GM19395 (cell line): ENCODE data around the gene LMCD1.
A peak's percentile ranks its signal among the peaks of the same experiment; 100 is the strongest.

ENCODE experiments used
- ATAC-seq: cut with Tn5 transposase; IDR thresholded peaks from one replicate; pipeline ENCODE4 v1.9.1; 2021; ENCODE audit warnings: mild to moderate bottlenecking, moderate library complexity; ENCODE audit not compliant: unreplicated experiment

LMCD1 gene, protein sequence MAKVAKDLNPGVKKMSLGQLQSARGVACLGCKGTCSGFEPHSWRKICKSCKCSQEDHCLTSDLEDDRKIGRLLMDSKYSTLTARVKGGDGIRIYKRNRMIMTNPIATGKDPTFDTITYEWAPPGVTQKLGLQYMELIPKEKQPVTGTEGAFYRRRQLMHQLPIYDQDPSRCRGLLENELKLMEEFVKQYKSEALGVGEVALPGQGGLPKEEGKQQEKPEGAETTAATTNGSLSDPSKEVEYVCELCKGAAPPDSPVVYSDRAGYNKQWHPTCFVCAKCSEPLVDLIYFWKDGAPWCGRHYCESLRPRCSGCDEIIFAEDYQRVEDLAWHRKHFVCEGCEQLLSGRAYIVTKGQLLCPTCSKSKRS

DNA sequence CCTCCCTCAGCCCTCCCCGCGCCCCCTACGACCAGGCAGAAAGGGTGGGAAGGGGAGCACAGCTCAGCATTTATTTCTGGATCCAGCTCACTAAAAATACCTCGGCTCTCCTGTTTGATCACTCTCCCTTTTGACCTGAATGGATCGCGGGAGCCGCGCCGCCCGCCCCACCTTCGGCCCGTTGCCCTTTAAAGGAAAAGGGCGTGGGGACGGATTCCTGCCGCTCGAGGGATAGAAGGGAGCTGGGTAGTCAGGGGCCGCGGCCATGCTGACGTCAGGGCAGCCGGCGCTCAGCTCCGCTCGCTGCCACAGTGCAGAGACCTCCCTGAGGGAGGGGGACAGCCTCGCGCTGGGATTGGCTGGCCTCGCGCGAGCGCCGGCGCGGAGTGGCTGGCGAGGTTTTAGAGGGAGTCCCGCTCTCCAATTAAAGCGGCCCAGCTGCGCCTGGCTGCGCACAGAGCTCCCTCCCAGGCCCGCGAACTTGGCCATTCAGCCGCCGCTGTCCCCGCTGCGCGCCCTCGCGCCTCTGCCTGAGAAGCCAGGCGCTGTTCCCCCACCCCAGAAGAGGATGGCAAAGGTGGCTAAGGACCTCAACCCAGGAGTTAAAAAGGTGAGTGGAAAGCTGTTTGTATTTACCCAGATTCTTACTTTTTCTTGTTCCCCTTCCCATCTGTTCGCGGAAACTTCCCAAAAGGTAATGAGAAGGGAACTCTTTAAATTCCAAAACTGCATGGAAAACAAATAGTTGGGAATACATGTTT, at the start of gene LMCD1:
Gene LMCD1 (plus strand): TSS at position 453 of the 761 bp plus-strand sequence. CDS start 116 bp downstream, at position 569.
- peak; percentile 94 for ATAC-seq

DNA sequence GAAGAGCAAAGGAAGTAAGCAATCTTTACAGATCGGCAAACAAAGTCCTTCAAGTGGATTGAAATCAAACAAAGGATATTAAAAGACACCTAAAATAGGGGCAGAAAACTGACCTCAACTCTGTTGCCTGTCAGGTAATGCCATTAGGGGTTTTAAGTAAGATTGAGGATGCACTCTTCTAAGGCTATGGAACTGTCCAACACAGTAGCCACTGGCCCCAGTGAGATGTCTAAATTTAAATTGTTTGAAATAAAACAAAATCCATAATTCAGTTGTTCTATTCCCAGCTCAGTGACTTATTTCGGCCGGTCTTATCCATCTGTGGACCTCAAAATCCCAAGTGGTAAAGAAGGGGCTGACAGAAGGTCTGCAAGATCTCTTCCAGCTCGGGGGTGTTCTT, 49.5 kb upstream of the LMCD1 start:
- no peak for ATAC-seq

DNA sequence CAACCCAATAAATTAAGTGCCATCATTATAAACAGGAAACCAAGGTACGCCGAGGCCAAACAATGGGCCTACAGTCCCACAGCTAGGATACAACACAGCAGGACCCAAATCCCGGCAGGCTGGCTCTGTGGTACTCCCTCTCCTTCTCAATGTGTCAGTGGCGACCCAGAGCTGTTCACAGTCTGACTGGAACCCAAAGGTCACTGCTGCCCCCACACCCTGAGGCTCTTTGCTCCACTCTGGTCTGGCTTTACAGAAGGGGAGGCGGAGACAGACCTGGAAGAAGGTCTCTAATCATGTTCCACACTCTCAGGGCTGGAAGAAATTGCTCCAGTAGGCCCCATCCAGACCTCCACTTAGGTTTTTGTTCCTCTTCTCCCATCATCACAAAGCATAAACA, 48.5 kb upstream of the LMCD1 start:
- no peak for ATAC-seq

DNA sequence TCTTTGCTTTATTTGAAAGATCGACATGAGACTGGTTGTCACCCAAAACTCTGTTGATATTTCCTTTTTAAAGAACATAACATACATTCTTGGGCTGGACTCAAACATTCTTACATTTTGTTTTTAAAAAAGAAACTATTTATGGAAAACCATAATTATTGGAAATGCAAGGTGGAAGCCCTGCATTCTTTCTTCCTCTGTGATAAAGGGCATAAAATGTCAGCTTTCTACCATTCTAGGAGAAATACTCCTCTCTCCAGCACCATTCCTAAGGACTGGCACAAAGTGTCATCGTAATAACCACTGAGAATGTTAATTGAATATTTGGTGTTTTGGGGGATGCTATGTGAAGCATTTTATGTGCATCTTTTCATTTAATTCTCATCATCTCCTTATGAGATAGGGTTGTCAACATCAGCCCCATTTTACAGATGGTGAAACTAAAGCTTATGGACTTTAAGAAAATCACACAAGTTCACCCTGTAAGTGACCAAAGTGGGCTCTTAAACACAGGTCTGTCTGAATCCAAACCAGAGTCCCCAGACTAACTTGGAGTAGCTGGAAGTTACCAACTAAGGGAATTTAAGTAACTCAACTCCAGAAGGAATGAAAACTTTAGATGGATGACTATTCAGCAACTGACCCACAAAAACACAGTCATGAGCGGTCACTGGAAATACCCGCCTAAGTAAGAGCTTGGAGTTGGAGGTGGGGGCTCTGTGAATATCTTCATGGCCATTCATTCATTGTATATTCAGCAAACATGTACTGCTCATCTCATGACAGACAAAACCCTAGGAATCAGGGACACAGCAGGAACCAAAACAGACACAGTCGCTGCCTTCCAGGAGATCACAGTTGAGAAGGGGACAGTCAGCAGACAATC, 45.9 kb upstream of the LMCD1 start:
- no peak for ATAC-seq

DNA sequence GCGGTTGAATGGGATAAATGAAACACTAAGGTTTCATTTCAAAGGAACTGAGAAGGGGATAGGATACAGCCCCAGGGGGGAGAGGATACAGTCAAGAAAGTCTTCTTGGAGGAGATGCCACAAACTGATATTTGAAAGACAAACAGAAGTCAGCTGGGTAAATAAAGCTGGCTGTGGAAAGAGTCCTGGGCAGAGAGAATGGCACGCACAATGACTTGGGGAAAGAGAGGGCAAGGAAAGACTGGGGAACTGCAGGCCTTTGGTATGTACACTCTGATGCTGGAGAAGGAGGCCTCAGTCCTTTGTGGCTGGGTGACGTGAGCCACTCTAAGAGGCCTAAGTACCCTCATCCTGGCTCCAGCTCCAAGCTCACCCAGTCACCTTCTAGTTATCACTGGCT, 45.2 kb upstream of the LMCD1 start:
- no peak for ATAC-seq

DNA sequence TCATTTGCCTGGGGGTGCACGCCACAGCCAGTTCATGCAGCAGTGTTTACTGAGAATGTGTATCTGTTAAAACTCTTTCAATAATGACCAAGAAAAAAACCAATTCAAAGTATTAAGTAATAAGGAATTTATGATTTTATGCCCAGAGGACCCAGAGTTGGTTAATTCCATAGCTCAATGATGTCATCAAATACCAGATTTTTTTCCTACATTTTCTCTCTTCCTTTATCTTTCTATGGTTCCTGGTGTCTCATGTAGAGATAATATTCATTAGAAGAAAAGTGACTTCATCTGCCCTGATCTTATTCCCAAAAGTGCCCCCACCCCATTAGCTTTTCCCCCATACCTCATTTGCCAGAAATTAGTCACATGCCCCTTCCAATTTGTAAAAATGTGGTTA, 44.6 kb upstream of the LMCD1 start:
- ATAC-seq, result no peak

DNA sequence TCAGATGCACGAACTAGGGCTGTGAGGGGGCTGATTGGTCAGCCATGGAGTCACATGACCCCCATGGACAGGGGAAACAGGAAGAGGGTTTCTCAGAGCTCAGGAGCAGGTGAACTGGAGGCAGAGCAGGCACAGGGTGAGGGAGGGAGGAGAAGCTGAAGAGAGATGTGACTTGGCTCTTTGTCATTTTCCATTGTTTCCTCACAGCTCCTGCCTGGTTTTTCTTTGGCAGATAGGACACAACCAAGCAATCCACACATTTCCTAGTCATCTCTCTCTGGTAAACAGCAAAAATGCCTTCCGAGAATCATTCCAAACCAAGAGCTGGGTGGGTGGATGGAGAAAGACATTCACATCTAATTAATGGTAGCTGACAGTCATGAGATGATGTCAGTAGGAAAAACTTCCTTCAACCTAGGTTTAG, 43.4 kb upstream of the LMCD1 start:
- no peak for ATAC-seq

DNA sequence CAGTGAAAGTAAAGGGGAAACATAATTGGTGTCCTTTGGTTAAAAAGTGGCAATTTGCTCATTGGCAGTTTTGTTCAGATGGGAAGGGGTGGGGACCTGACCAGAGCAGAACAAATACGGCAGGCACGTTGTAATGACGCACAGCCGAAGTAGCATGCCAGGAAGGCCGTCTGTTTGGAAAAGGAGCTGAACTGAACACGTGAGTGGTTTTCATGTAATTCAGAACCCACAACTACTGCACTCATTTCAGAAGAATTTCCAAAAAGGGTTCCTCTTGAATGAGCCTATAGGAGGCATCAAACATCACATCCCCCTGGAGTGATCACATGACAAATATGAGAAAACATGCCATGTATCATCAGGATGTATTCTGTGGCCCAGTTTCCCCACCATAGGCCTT, 42.9 kb upstream of the LMCD1 start:
- no peak for ATAC-seq

DNA sequence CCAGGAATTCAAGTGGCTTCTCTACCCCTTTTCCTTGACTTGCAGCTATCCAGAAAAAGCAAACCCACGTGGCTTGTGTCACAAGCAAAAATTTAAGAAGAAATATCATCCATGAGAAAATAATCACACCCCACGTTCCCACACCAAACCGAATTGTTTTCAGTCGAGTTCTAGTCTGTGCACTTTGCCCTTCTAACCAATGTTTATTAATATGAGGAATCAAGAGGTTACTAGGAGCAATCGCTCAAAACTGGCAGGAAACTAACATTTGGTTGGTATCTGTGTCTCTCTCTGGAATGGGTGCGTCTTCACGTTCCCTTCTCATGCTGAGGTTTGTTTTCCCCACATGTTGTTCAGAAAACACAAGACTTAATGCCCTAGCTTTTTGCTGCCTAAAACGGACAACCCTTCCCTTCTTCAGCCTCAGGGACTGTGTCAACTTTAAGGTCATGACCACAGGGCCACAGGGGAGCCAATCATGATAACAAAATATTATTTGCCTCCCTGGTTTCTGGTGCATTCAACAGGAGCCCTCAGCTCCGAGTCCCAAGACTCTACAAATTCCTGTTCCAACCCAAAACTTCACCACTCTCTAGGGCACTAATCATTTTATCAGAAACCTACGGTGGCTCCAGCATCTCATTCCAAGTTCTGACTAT, 41.4 kb upstream of the LMCD1 start:
- no peak for ATAC-seq

DNA sequence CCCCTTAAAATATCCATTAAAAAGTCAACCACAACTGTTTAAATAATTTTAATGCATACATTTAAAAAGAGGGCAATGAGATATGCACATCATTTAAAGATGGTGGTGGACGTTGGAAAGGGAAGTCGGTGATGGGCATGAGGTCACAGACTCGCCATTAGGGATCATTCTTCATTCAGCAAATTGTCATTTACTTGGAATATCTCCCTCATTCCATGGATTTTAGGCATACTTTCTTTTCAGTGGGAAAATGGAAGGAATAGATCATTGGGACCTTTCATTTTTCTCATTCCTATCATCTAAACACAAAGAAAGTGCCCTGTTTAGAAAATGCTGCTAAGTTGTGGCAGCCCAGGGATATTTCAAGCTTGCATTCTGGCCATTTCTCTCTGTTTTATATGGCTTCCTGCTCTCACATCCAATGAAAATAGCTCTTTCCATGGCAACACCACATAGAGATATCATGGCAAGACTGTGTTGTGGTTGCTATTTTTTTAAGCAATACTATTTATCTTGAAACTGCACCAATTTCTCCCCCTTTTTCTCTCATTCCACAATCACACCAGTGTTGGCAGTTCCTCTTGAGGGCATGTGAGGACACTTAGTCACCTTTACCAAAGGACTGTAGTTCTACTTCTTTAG, 40.7 kb upstream of the LMCD1 start:
- no peak for ATAC-seq

DNA sequence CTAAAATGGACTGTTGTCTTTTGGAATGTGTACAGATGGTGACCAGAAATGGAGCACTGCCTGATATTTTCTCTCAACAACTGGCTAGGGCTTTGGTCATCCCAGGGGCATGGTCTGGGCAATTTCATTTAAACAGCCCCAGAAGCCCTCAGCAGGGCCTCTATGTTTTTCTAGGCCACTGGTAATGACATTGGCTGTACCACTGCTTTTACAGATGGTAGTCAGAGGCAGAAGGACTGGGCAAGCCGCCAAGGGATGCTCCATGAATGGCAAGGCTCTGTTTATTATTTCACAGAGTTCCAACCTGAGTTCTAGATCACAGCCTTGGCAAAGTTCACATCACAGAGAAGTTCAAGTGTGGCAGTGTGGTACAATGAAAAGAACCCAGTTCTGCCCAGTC, 37.0 kb upstream of the LMCD1 start:
- ATAC-seq, result no peak

DNA sequence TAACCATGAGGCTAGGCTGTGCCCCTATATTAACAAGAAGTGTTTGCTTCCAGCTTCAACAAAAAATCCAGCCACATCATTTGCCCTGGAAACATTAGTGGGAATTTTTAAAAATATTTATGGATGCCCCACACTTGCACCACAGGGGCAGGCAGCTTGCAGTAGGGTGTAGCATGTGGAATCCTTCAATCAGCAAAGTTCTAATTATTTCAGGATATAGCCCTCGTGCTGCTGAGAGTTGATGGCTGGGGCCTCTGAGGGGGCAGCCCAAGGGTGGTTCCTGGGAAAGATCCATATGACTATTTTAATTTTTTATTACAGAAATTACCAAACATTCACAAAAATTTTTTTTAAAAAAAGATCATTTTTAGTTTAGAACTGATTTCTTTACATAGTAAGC, 35.1 kb upstream of the LMCD1 start:
- ATAC-seq, result no peak

DNA sequence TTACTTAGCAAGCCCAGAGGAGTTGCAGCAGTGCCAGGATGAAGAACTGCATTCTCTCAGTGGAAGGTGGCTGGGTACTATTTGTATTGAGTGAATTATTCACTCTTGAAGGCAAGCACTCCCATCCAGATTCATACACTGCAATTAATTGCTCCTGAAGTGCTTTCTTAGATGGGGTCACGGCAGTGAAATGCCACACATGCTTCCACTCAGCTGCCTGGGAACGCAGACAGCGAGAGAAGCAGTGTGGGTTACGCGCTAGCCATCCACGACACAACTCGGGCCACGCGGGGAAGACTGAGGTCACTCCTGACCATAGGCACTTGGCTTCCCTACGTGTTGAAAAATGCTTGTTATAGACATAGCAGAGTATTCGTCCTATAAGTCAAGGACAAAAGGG, 30.8 kb upstream of the LMCD1 start:
- ATAC-seq, result no peak

DNA sequence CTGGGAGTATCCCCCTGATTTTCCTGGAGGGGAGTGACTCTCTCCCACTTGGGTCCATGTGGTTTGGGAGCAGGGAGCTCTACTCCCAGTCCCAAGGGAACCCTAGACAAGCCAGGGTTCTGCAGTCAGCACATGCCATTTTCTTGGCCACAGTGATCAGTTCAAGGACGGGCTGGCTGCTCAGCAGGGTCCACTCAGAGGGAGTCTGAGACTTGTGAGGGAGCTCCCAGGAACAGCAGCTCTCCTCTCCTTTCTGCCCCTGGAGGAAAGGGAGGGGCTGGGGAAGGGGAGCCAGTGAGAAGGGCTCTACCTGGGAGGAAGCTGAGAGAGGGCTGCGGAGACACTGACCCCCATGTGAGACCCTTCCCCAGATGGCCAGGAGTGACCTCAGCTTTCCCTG, 29.1 kb upstream of the LMCD1 start:
- ATAC-seq, result no peak

DNA sequence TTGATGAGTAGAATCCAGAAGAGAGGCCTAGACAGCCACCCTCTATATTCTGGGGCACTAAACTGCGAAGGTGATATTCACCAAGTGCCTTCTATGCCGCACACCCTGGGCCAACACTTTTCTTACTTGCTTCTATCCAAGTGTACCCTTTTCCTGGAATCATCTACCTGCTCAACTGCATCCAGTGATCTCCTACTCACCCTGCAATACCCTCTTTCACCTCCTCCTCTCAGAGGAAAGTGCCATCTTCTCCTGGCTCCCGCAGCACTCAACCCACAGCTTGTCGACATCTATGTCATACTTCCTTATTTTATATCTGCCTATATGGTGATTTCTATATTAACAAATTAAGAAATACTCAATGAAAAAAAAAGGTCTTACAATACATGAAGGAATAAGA, 28.6 kb upstream of the LMCD1 start:
- no peak for ATAC-seq

DNA sequence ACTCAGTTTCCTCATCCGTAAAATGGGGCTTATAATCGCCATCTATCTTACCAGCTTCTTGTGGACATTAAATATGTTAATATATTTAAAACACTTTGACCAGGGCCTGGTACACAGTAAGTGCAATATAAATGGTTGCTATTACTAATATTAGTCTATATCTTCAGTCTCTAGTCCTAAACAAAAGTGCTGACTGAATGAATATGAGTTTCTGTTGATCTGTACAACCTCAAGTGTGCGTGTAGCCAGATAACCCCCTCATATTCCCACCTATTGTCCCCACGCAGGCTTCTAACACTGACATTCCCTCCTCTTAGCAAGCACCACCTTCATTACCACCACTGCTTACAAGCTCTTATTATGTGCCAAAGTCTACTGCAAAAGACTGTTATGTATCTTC, 27.6 kb upstream of the LMCD1 start:
- ATAC-seq, result no peak

DNA sequence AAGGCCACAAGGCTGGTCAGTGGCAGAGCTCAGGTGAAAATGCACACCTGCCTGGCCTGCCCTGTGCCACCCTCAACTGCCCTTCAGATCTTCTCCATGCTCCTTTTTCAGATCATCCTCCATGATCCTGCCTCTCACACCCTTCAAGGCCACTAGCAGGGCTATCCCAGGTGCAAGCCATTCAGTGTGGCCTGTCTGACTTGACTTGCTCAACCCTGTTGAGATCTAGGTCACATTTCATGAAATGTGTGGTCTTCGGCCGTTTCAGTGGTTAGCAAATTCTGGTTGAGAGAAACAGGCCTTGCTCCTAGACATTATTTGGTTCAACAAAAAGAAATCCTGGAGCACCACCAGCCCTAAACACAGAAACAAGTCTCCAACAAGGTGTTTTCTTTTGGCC, 26.6 kb upstream of the LMCD1 start:
- no peak for ATAC-seq

DNA sequence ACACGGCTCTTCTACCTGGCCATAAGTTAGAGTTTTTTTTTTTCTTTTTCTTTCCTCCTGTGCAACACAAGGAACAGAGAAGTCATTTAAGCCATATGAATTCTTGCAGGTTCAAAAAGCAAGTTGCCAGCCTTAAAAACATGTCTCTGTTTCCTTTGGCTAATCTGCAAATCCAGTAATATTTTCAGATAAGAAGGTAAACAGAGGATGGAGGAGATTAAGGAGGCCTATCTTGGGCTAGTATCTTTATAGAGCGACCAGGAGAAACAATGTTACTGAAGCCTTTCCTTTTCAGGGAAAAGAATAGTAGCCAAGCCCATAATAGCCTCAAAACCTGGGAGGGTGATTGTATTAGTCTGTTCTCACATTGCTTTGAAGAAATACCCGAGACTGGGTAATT, 20.9 kb upstream of the LMCD1 start:
- ATAC-seq, result no peak

DNA sequence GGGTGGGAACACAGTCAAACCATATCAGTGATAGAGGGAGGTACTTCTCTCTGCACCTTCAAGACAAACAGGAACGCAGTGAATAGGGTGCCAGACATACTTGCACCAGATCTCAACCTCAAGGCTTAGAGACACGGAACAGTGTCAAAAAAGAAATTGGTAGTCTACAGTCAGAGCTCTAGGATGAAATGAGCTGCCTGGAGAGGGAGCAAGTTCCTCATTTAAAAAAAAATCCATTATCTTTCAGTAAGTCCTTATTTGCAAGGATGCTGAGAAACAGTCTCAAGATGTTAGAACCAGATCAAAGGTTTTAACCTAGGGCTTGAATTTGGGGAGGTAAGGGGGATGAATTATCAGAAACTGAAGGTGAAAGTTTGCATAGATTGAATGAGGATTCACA, 20.2 kb upstream of the LMCD1 start:
- no peak for ATAC-seq

DNA sequence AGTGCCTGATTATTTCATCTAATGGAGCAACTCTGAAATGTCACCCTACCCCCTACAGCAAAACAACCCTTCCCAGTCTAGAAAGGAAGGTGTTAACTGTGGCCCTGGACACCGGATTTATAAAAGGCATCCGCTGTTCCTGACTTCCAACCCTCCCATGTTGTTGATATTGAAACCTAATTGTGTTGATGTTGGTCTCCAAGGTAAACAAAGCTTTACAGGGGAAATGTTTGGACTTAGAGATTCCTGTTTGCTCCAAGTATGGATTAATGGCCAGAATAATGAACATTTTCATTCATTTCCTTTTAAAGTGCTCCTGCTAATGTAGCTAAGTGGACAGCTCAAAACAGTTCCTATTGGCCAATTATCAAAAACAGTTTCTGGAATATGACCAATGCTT, 19.4 kb upstream of the LMCD1 start:
- no peak for ATAC-seq
